ENCODE measurements around the gene TRMT61A.

The TRMT61A gene

GRCh38 chr14:103530831-103531230 lies 1.8 kb downstream of the TRMT61A start:
- H3K4me3 ChIP-seq: no peak overlapping the region
- no peaks in the 10 kb centered on the region for H3K9me3 ChIP-seq
- no peak for DNase-seq
- peak overlapping the region in 1 of 2 donors; percentile 86 for H3K27ac ChIP-seq
- no peak for TF ChIP-seq CTCF (IDR thresholded peaks at IDR 0.05)
- H3K4me1 ChIP-seq: peaks cover 0 to 81% (median 72%) of the 10 kb centered on the region in 4 donors
- peaks cover 0 to 54% (median 7%) of the 10 kb centered on the region in 3 donors for H3K36me3 ChIP-seq
- intact Hi-C loops (cut with DNase I; ENCODE audit: low total_unique reads): no loop called here
- no peaks in the 10 kb centered on the region for H3K27me3 ChIP-seq

GRCh38 chr14:103531421-103532215 lies 2.6 kb downstream of the TRMT61A start:
- Histone ChIP-seq H3K4me1 (peaks cover 0 to 81% (median 72%) of the 10 kb centered on the region in 4 donors), H3K36me3 (peaks cover 0 to 62% (median 7%) of the 10 kb centered on the region in 3 donors), H3K4me3 (no peak overlapping the region), H3K9me3 (no peaks in the 10 kb centered on the region), H3K27me3 (no peaks in the 10 kb centered on the region), H3K27ac (peak overlapping the region; percentile 81 to 86)
- no peak for TF ChIP-seq CTCF (IDR thresholded peaks at IDR 0.05)
- intact Hi-C loops (cut with DNase I; ENCODE audit: low total_unique reads): no loop called here
- DNase-seq: no peak

- intact Hi-C loops (cut with DNase I; ENCODE audit: low total_unique reads): no loop called here
- Histone ChIP-seq H3K27ac (peak overlapping the region; percentile 81 to 86), H3K9me3 (no peaks in the 10 kb centered on the region), H3K36me3 (peaks cover 0 to 69% (median 7%) of the 10 kb centered on the region in 3 donors), H3K4me1 (peaks cover 0 to 76% (median 71%) of the 10 kb centered on the region in 4 donors), H3K27me3 (no peaks in the 10 kb centered on the region), H3K4me3 (no peak overlapping the region)
- TF ChIP-seq CTCF (IDR thresholded peaks at IDR 0.05): no peak
- no peak for DNase-seq
Measured at GRCh38 chr14:103532216-103533136, 3.5 kb downstream of the TRMT61A start.

GRCh38 chr14:103533137-103533998 lies 4.4 kb downstream of the TRMT61A start:
- intact Hi-C loops (cut with DNase I; ENCODE audit: low total_unique reads): no loop called here
- H3K27ac ChIP-seq: peak overlapping the region; percentile 81 to 86
- H3K4me3 ChIP-seq: peak overlapping the region; percentile 10 to 14
- TF ChIP-seq CTCF (IDR thresholded peaks at IDR 0.05): peak in 1 of 2 experiments; percentile 20
- H3K9me3 ChIP-seq: no peaks in the 10 kb centered on the region
- H3K27me3 ChIP-seq: no peaks in the 10 kb centered on the region
- peak in 1 of 2 donors; percentile 89 for DNase-seq
- peaks cover 0 to 73% (median 67%) of the 10 kb centered on the region in 4 donors for H3K4me1 ChIP-seq
- H3K36me3 ChIP-seq: peaks cover 0 to 69% (median 7%) of the 10 kb centered on the region in 3 donors

All from tibial artery (tissue), 4 donors.